AG09319 (cell line): Measurements from ENCODE around the gene STAG1.
"Not testable (repeated sequence)": the region's sequence is repeated elsewhere in the genome, so short reads cannot be mapped to it uniquely, and the experiment has no call there.

Experiments used
- DNase-seq: peaks from one replicate; pipeline ENCODE4 v3.0.0-alpha.2; 2010; ENCODE audit warnings: low read depth; ENCODE audit errors: extremely low read depth
- CTCF ChIP-seq: IDR thresholded peaks from 2 replicates; pipeline ENCODE4 v1.5.1; 2011; ENCODE audit warnings: low read depth, mild to moderate bottlenecking, inconsistent platforms, low read length, moderate library complexity

Gene STAG1

DNA sequence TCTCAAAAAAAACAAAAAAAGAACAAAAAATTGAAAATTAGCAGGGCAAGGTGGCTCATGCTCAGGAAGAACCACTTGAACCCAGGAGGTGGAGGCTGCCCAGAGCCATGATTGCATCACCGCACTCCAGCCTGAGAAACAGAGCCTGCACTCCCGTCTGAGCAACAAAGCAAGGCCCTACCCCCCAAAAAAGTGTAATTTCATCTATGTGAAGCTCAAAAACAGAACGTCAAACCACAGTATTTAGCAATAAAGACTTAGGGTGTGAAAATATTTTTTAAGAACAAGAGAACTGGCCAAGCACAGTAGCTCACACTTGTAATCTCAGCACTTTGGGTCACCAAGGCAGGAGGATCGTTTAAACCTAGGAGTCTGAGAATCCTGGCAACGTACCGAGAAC lies 38.2 kb downstream of the STAG1 start:
- no peak for DNase-seq
- TF ChIP-seq CTCF, result no peak

GRCh38 chr3:136712941-136713340 lies 39.2 kb downstream of the STAG1 start:
- TF ChIP-seq CTCF, result no peak
- no peak for DNase-seq

DNA sequence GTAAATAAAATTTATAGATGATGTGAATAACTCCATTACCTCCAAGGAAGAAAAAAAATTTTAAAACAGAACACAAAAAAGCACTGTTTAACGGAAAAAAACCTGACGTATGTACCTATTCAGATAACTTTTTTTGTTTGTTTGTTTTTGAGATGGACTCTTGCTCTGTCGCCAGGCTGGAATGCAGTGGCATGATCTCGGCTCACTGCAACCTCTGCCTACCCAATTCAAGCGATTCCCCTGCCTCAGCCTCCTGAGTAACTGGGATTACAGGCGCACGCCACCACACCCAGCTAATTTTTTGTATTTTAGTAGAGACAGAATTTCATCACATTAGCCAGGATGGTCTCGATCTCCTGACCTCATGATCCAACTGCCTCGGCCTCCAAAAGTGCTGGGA lies 40.3 kb downstream of the STAG1 start:
- not testable (repeated sequence) for DNase-seq

GRCh38 chr3:136711277-136711676 lies 40.9 kb downstream of the STAG1 start:
- DNase-seq, result no peak

DNA sequence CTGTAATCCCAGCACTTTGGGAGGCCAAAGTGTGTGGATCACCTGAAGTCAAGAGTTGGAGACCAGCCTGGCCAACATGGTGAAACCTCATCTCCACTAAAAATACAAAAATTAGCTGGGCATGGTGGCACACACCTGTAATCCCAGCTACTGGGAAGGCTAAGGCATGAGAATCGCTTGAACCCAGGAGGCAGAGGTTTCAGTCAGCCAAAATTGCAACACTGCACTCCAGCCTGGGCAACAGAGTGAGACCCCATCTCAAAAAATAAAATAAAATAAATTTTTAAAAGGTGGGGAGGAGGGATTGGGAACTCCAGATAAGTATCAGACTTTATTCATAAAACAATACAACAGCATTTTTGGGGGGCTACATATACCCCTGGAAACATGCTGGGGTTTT lies 42.4 kb downstream of the STAG1 start:
- not testable (repeated sequence) for DNase-seq

More at GRCh38 chr3:136711277-136711676, 40.9 kb downstream of the STAG1 start:
- TF ChIP-seq CTCF, result no peak

- DNase-seq, result no peak
- TF ChIP-seq CTCF, result no peak
These were observed 43.7 kb downstream of the STAG1 start for GRCh38 chr3:136708333-136708985.

GRCh38 chr3:136703429-136703828 lies 48.7 kb downstream of the STAG1 start:
- no peak for TF ChIP-seq CTCF
- DNase-seq, result no peak

DNA sequence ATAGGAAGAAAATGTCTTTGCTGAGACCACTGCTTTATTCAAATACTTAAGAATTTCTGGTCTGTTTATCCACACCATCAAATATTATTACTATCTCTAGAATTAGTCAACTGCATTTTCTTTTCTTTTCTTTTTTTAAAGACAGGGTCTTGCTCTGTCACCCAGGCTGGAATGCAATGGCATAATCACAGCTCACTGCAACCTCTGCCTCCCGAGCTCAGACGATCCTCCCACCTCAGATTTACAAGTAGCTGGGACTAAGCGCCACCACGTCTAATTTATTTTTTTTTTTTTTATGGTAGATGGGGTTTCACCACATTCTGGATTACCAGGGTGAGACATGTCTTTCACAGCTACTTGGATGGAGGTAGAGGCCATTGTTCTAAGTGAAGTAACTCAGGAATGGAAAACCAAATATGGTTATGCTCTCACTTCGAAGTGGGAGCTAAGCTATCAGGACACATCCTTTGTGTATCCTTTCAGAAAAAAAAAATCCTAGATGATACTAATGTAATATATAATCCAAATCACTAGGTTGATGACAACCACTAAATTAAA lies 52.8 kb downstream of the STAG1 start:
- DNase-seq, result no peak
- TF ChIP-seq CTCF, result no peak
